ENCODE data around the gene UBXN11.

The UBXN11 gene

GRCh38 chr1:26268290-26269197, 37.9 kb downstream of the UBXN11 start:
- no peak for DNase-seq (ENCODE audit: low read depth)

GRCh38 chr1:26265405-26265804, 41.0 kb downstream of the UBXN11 start:
- no peak for DNase-seq (ENCODE audit: low read depth)

GRCh38 chr1:26263212-26263611, 43.2 kb downstream of the UBXN11 start:
- no peak for DNase-seq (ENCODE audit: low read depth)

- DNase-seq (ENCODE audit: low read depth), result no peak
Measured at GRCh38 chr1:26259578-26259977, 46.9 kb downstream of the UBXN11 start.

- DNase-seq (ENCODE audit: low read depth), result no peak
Measured at GRCh38 chr1:26259005-26259404, 47.4 kb downstream of the UBXN11 start.

- DNase-seq (ENCODE audit: low read depth), result no peak
Measured at GRCh38 chr1:26257222-26257621, 49.2 kb downstream of the UBXN11 start.

- DNase-seq (ENCODE audit: low read depth), result no peak
Measured at GRCh38 chr1:26254404-26254803, 52.0 kb downstream of the UBXN11 start.

- DNase-seq (ENCODE audit: low read depth), result no peak
Measured at GRCh38 chr1:26252718-26253117, 53.7 kb downstream of the UBXN11 start.

GRCh38 chr1:26239936-26240335, 66.5 kb downstream of the UBXN11 start:
- DNase-seq (ENCODE audit: low read depth), result peak; percentile 38

- DNase-seq (ENCODE audit: low read depth), result peak; percentile 27
Measured at GRCh38 chr1:26237230-26237966, 69.0 kb downstream of the UBXN11 start.

GRCh38 chr1:26234644-26235370, 71.6 kb downstream of the UBXN11 start:
- peak; percentile 27 for DNase-seq (ENCODE audit: low read depth)

GRCh38 chr1:26233903-26234643, 72.4 kb downstream of the UBXN11 start, which contains the start of gene CEP85:
Gene CEP85 (plus strand): TSS chr1:26234200. CDS start chr1:26239784, 5,584 bp downstream.
- peak; percentile 94 for DNase-seq (ENCODE audit: low read depth)

All from amniotic epithelial cell (primary cell).